ENCODE data around the gene HAPLN1. TPM values are rescaled to one million over a fixed set of nuclear protein-coding genes. Genes with fewer than 3 reads are reported as not detected.
"Not testable (repeated sequence)": the region's sequence is repeated elsewhere in the genome, so short reads cannot be mapped to it uniquely, and the experiment has no call there.

HAPLN1 gene
- total RNA-seq, 1 donor from 2014 or later = 5.7 TPM

DNA sequence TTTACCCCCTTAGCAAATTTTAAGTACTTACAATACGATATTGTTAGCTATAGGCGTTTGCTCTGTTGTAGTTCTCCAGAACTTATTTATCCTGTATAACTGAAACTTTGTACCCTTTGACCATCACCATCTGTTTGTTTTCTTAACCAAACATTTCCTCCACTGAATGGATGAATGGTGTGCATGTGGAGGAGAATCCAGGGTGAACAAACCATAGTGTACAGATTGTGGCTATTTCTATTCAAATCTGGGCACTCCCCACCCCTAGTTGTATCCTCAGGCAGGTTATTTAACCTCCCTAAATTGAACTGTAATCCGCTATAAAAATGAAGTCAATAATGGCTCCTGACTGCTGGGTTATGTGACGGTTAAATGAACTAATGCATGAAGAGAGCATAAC lies 21.4 kb upstream of the HAPLN1 start:
- H3K36me3 ChIP-seq = no peaks in the 10 kb centered on the region
- no peaks in the 10 kb centered on the region for H4K20me1 ChIP-seq (ENCODE audit: low read depth)
- no peaks in the 10 kb centered on the region for H3K27me3 ChIP-seq
- Mint-ChIP-seq H3K4me3 (no peak overlapping the region), H3K27ac (no peak overlapping the region), H3K36me3 (no peaks in the 10 kb centered on the region), H3K9me3 (no peaks in the 10 kb centered on the region), H3K4me1 (peaks cover 3% of the 10 kb centered on the region), H3K27me3 (ENCODE audit: insufficient read depth, low read depth) (no peaks in the 10 kb centered on the region)
- no peak overlapping the region for H3K9ac ChIP-seq
- no peak for DNase-seq (ENCODE audit: low spot score)
- no peaks in the 10 kb centered on the region for H3K4me1 ChIP-seq
- no peak for TF ChIP-seq EZH2phosphoT487 (IDR thresholded peaks at IDR 0.05)
- H3K4me2 ChIP-seq = no peak overlapping the region
- H3K4me3 ChIP-seq = no peak overlapping the region
- H2AFZ ChIP-seq (replicated peaks) = no peak overlapping the region
- no peaks in the 10 kb centered on the region for H3K9me3 ChIP-seq (ENCODE audit: low read depth)
- no peaks in the 10 kb centered on the region for H3F3A ChIP-seq (ENCODE audit: low read depth)
- H3K79me2 ChIP-seq (ENCODE audit: low read depth) = no peaks in the 10 kb centered on the region
- H3K27ac ChIP-seq = no peak overlapping the region

DNA sequence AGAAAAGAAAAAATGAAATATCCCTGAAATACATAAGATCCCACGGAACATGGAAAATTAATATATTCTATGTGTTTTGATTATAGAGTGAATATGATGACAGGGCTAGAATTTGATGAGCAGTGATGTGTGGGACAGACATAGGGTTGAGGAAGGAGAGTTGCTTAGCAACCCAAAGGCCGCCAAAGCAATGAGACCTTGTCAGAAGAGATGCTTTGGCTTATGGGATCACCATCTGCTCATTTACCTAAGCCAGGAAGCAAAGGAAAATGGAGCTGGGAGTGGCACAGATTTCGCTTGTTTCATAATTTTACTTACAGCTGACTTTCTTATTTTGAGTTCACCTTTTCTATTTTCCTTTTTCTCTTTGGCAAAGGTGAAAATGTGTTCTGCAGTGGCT lies 20.9 kb upstream of the HAPLN1 start:
- H3K4me3 ChIP-seq = no peak overlapping the region
- H3K9ac ChIP-seq = no peak overlapping the region
- no peak overlapping the region for H2AFZ ChIP-seq (replicated peaks)
- Mint-ChIP-seq H3K9me3 (no peaks in the 10 kb centered on the region), H3K27ac (no peak overlapping the region), H3K4me1 (peaks cover 3% of the 10 kb centered on the region), H3K4me3 (no peak overlapping the region), H3K36me3 (no peaks in the 10 kb centered on the region), H3K27me3 (ENCODE audit: insufficient read depth, low read depth) (no peaks in the 10 kb centered on the region)
- no peaks in the 10 kb centered on the region for H3F3A ChIP-seq (ENCODE audit: low read depth)
- H3K27ac ChIP-seq = no peak overlapping the region
- no peak overlapping the region for H3K4me2 ChIP-seq
- DNase-seq (ENCODE audit: low spot score) = no peak
- no peaks in the 10 kb centered on the region for H4K20me1 ChIP-seq (ENCODE audit: low read depth)
- no peaks in the 10 kb centered on the region for H3K36me3 ChIP-seq
- TF ChIP-seq EZH2phosphoT487 (IDR thresholded peaks at IDR 0.05) = no peak
- TF ChIP-seq EZH2 (IDR thresholded peaks at IDR 0.05) = no peak
- TF ChIP-seq, protein P1, sequence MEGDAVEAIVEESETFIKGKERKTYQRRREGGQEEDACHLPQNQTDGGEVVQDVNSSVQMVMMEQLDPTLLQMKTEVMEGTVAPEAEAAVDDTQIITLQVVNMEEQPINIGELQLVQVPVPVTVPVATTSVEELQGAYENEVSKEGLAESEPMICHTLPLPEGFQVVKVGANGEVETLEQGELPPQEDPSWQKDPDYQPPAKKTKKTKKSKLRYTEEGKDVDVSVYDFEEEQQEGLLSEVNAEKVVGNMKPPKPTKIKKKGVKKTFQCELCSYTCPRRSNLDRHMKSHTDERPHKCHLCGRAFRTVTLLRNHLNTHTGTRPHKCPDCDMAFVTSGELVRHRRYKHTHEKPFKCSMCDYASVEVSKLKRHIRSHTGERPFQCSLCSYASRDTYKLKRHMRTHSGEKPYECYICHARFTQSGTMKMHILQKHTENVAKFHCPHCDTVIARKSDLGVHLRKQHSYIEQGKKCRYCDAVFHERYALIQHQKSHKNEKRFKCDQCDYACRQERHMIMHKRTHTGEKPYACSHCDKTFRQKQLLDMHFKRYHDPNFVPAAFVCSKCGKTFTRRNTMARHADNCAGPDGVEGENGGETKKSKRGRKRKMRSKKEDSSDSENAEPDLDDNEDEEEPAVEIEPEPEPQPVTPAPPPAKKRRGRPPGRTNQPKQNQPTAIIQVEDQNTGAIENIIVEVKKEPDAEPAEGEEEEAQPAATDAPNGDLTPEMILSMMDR (IDR thresholded peaks at IDR 0.05) = no peak
- H3K9me3 ChIP-seq (ENCODE audit: low read depth) = no peaks in the 10 kb centered on the region
- no peaks in the 10 kb centered on the region for H3K27me3 ChIP-seq
- no peaks in the 10 kb centered on the region for H3K79me2 ChIP-seq (ENCODE audit: low read depth)
- H3K4me1 ChIP-seq = no peaks in the 10 kb centered on the region

DNA sequence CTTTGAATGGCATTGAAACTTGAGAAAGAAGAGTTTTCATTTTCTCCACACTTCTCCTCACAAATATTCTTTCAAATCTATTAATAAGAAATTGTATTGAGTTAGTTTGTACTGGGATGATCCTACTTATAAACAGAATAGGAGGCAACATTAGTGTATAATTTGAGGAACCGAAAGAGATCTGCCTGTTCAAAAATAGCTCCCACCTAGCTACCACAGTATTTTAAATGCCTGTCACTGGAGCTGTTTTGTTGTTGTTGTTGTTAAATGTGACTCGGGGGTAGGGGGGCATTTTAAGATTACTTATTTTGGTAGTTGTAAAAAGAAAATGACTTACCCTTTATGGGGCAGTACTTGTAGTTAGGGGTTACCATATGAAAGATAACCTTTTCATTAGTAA lies 20.1 kb upstream of the HAPLN1 start:
- Histone ChIP-seq H3K9me3 (ENCODE audit: low read depth) (no peaks in the 10 kb centered on the region), H4K20me1 (ENCODE audit: low read depth) (no peaks in the 10 kb centered on the region), H3F3A (ENCODE audit: low read depth) (no peaks in the 10 kb centered on the region), H3K27ac (no peak overlapping the region), H3K4me3 (no peak overlapping the region), H3K4me2 (no peak overlapping the region), H3K9ac (no peak overlapping the region), H3K4me1 (no peaks in the 10 kb centered on the region), H2AFZ (replicated peaks) (no peak overlapping the region), H3K36me3 (no peaks in the 10 kb centered on the region), H3K79me2 (ENCODE audit: low read depth) (no peaks in the 10 kb centered on the region), H3K27me3 (no peaks in the 10 kb centered on the region)
- Mint-ChIP-seq H3K27ac (no peak overlapping the region), H3K27me3 (ENCODE audit: insufficient read depth, low read depth) (no peaks in the 10 kb centered on the region), H3K36me3 (no peaks in the 10 kb centered on the region), H3K9me3 (no peaks in the 10 kb centered on the region), H3K4me1 (peaks cover 3% of the 10 kb centered on the region), H3K4me3 (no peak overlapping the region)
- TF ChIP-seq EZH2phosphoT487 (IDR thresholded peaks at IDR 0.05) = no peak
- no peak for TF ChIP-seq EZH2 (IDR thresholded peaks at IDR 0.05)
- TF ChIP-seq, protein P1 (IDR thresholded peaks at IDR 0.05) = no peak
- DNase-seq (ENCODE audit: low spot score) = no peak

DNA sequence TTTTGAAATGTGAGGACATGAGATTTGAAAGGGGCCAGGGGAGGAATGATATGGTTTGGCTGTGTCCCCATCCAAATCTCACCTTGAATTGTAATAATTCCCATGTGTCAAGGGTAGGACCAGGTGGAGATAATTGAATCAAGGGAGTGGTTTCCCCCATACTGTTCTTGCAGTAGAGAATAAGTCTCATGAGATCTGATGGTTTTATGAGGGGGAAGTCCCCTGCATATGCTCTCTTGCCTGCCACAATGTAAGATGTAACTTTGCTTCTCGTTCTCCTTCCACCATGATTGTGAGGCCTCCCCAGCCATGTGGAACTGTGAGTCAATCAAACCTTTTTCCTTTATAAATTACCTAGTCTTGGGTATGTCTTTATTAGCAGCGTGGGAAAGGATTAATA lies 15.5 kb upstream of the HAPLN1 start:
- not testable (repeated sequence) for H3K79me2 ChIP-seq (ENCODE audit: low read depth); H3K9me3 ChIP-seq (ENCODE audit: low read depth); H3F3A ChIP-seq (ENCODE audit: low read depth); DNase-seq (ENCODE audit: low spot score); H2AFZ ChIP-seq (replicated peaks); H4K20me1 ChIP-seq (ENCODE audit: low read depth); H3K4me1 ChIP-seq; H3K27me3 Mint-ChIP-seq (ENCODE audit: insufficient read depth, low read depth); H3K9ac ChIP-seq; H3K36me3 Mint-ChIP-seq; H3K9me3 Mint-ChIP-seq; H3K27ac Mint-ChIP-seq; H3K4me2 ChIP-seq; H3K4me1 Mint-ChIP-seq; H3K27me3 ChIP-seq; H3K4me3 Mint-ChIP-seq; H3K27ac ChIP-seq; H3K4me3 ChIP-seq; H3K36me3 ChIP-seq

DNA sequence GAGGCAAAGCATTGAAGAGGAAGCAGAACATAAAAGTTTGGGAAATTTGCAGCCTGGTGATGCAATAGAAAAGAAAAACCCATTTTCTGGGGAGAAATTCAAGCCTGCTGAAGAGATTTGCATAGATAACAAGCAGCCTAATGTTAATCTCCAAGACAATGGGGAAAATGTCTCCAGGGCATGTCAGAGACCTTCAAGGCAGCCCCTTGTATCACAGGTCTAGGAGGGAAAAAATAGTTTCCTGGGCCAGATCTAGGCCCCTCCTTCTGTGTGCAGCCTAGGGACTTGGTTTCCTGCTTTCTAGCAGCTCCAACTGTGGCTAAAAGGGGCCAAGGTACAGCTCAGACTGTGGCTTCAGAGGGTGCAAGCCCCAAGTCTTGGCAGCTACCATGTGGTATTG lies 14.4 kb upstream of the HAPLN1 start:
- DNase-seq (ENCODE audit: low spot score); H3K27me3 Mint-ChIP-seq (ENCODE audit: insufficient read depth, low read depth); H3K36me3 ChIP-seq; H3F3A ChIP-seq (ENCODE audit: low read depth); H3K36me3 Mint-ChIP-seq; H3K4me3 ChIP-seq; H3K27ac Mint-ChIP-seq; H3K4me3 Mint-ChIP-seq; H3K79me2 ChIP-seq (ENCODE audit: low read depth); H3K27me3 ChIP-seq; H3K9ac ChIP-seq; H3K4me1 ChIP-seq; H3K9me3 Mint-ChIP-seq; H2AFZ ChIP-seq (replicated peaks); H3K4me2 ChIP-seq; H4K20me1 ChIP-seq (ENCODE audit: low read depth); H3K9me3 ChIP-seq (ENCODE audit: low read depth); H3K27ac ChIP-seq; H3K4me1 Mint-ChIP-seq: not testable (repeated sequence)

Measured in neural progenitor cell (in vitro differentiated cells).